Ishikawa (cell line): ENCODE measurements around the gene PAH.

ENCODE experiments used
- CEBPB ChIP-seq: IDR thresholded peaks from 2 replicates; pipeline ENCODE4 v1.6.1; 2012
- CREB1 ChIP-seq: IDR thresholded peaks from 2 replicates; pipeline ENCODE4 v1.6.1; 2012; ENCODE audit warnings: low read depth
- EGR1 ChIP-seq: IDR thresholded peaks from 2 replicates; pipeline ENCODE4 v1.6.1; 2012
- EP300 ChIP-seq: IDR thresholded peaks from 2 replicates; pipeline ENCODE4 v1.6.1; 2012; ENCODE audit warnings: borderline replicate concordance
- FOXM1 ChIP-seq: IDR thresholded peaks from 2 replicates; pipeline ENCODE4 v1.6.1; 2012; ENCODE audit warnings: low read depth, borderline replicate concordance
- NFIC ChIP-seq: IDR thresholded peaks from 2 replicates; pipeline ENCODE4 v1.6.1; 2012
- REST ChIP-seq: IDR thresholded peaks from 2 replicates; pipeline ENCODE4 v1.6.1; 2012; ENCODE audit warnings: low read depth, mild to moderate bottlenecking
- TAF1 ChIP-seq: IDR thresholded peaks from 2 replicates; pipeline ENCODE4 v1.6.1; 2012; ENCODE audit warnings: low read depth, mild to moderate bottlenecking
- USF1 ChIP-seq: IDR thresholded peaks from 2 replicates; pipeline ENCODE4 v1.6.1; 2012
- YY1 ChIP-seq: IDR thresholded peaks from 2 replicates; pipeline ENCODE4 v1.6.1; 2012; ENCODE audit warnings: low read depth
- TF ChIP-seq, protein P1 (sequence below): IDR thresholded peaks from 2 replicates; pipeline ENCODE4 v1.6.1; 2012

GRCh38 chr12:102918840-102919239, 1.8 kb upstream of the PAH start:
- TF ChIP-seq, protein P1, sequence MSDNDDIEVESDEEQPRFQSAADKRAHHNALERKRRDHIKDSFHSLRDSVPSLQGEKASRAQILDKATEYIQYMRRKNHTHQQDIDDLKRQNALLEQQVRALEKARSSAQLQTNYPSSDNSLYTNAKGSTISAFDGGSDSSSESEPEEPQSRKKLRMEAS: no peak
- TF ChIP-seq EP300 (no peak), CREB1 (no peak), USF1 (no peak), TAF1 (no peak), YY1 (no peak), CEBPB (no peak), EGR1 (no peak), NFIC (no peak), REST (no peak), FOXM1 (no peak)
